SK-N-SH treated with all-trans-retinoic acid at 6 μM for 48 hours (cell line): ENCODE measurements around the gene RAB11FIP4.

ENCODE experiments used
- ATAC-seq: fragments of 200-7000 bp; cut with Tn5 transposase; 3 replicates; pipeline ENCODE4 v1.9.1; 2020; ENCODE audit warnings: mild to moderate bottlenecking, moderate library complexity
- BACH2 ChIP-seq: fragments of 250-450 bp; sonication (Bioruptor Pico); IDR thresholded peaks from 2 replicates; pipeline ENCODE4 v1.9.0; 2021; ENCODE audit warnings: mild to moderate bottlenecking, borderline replicate concordance
- CREB5 ChIP-seq: fragments of 250-450 bp; sonication (Bioruptor Pico); IDR thresholded peaks from 2 replicates; pipeline ENCODE4 v1.5.1; 2020; ENCODE audit warnings: low read depth, mild to moderate bottlenecking, moderate library complexity
- CSDC2 ChIP-seq: fragments of 250-450 bp; sonication (Bioruptor Pico); IDR thresholded peaks from 2 replicates; pipeline ENCODE4 v1.5.0; 2020; ENCODE audit warnings: mild to moderate bottlenecking, moderate library complexity
- CSRNP3 ChIP-seq: fragments of 250-450 bp; sonication (Bioruptor Pico); IDR thresholded peaks from 2 replicates; pipeline ENCODE4 v1.5.1; 2021; ENCODE audit warnings: mild to moderate bottlenecking, moderate library complexity
- ESRRG ChIP-seq: fragments of 250-450 bp; sonication (Bioruptor Pico); IDR thresholded peaks from 2 replicates; pipeline ENCODE4 v1.6.1; 2021; ENCODE audit warnings: mild to moderate bottlenecking
- GLIS3 ChIP-seq: fragments of 250-450 bp; sonication (Bioruptor Pico); IDR thresholded peaks from 2 replicates; pipeline ENCODE4 v1.5.0; 2020; ENCODE audit warnings: mild to moderate bottlenecking, moderate library complexity
- ISL1 ChIP-seq: fragments of 250-450 bp; sonication (Bioruptor Pico); IDR thresholded peaks from 2 replicates; pipeline ENCODE4 v2.1.2; 2022; ENCODE audit warnings: mild to moderate bottlenecking, moderate library complexity
- OSR1 ChIP-seq: fragments of 250-450 bp; sonication (Bioruptor Pico); IDR thresholded peaks from 2 replicates; pipeline ENCODE4 v1.8.0; 2022; ENCODE audit warnings: moderate library complexity, mild to moderate bottlenecking, inconsistent platforms
- PATZ1 ChIP-seq: fragments of 250-450 bp; sonication (Bioruptor Pico); IDR thresholded peaks from 2 replicates; pipeline ENCODE4 v1.8.0; 2020; ENCODE audit warnings: mild to moderate bottlenecking, moderate library complexity, borderline replicate concordance
- POU6F1 ChIP-seq: fragments of 250-450 bp; sonication (Bioruptor Pico); IDR thresholded peaks from 2 replicates; pipeline ENCODE4 v1.8.0; 2021; ENCODE audit warnings: low read depth, mild to moderate bottlenecking, moderate library complexity, borderline replicate concordance
- PPARA ChIP-seq: fragments of 250-450 bp; sonication (Bioruptor Pico); IDR thresholded peaks from 2 replicates; pipeline ENCODE4 v1.5.0; 2020; ENCODE audit warnings: mild to moderate bottlenecking, borderline replicate concordance
- RARB ChIP-seq: fragments of 250-450 bp; sonication (Bioruptor Pico); IDR thresholded peaks from 2 replicates; pipeline ENCODE4 v1.8.0; 2021; ENCODE audit warnings: mild to moderate bottlenecking, moderate library complexity
- SNAI2 ChIP-seq: fragments of 250-450 bp; sonication (Bioruptor Pico); IDR thresholded peaks from 2 replicates; pipeline ENCODE4 v1.5.0; 2020; ENCODE audit warnings: mild to moderate bottlenecking, moderate library complexity
- TCF4 ChIP-seq: fragments of 250-450 bp; sonication (Bioruptor Pico); IDR thresholded peaks from 2 replicates; pipeline ENCODE4 v1.8.0; 2021; ENCODE audit warnings: mild to moderate bottlenecking, moderate library complexity, borderline replicate concordance
- TSHZ2 ChIP-seq: fragments of 250-450 bp; sonication (Bioruptor Pico); IDR thresholded peaks from 2 replicates; pipeline ENCODE4 v1.5.0; 2020; ENCODE audit warnings: mild to moderate bottlenecking, moderate library complexity
- ZC3H10 ChIP-seq: fragments of 250-450 bp; sonication (Bioruptor Pico); IDR thresholded peaks from 2 replicates; pipeline ENCODE4 v1.5.1; 2021; ENCODE audit warnings: mild to moderate bottlenecking, moderate library complexity
- ZFP3 ChIP-seq: fragments of 250-450 bp; sonication (Bioruptor Pico); IDR thresholded peaks from 2 replicates; pipeline ENCODE4 v1.5.0; 2020; ENCODE audit warnings: mild to moderate bottlenecking, moderate library complexity
- ZFP30 ChIP-seq: fragments of 450-650 bp; formaldehyde crosslinking; IDR thresholded peaks from 2 replicates; pipeline ENCODE4 v1.5.0; 2022; ENCODE audit warnings: mild to moderate bottlenecking, moderate library complexity
- ZNF565 ChIP-seq: fragments of 450-650 bp; formaldehyde crosslinking; conservative IDR thresholded peaks from 2 replicates; pipeline ENCODE4 v1.5.0; 2020; ENCODE audit warnings: low read depth, mild to moderate bottlenecking, moderate library complexity
- ZNF70 ChIP-seq: fragments of 450-650 bp; formaldehyde crosslinking; IDR thresholded peaks from 2 replicates; pipeline ENCODE4 v1.5.0; 2020; ENCODE audit warnings: mild to moderate bottlenecking, moderate library complexity
- ZNF8 ChIP-seq: fragments of 450-650 bp; formaldehyde crosslinking; IDR thresholded peaks from 2 replicates; pipeline ENCODE4 v1.5.0; 2020; ENCODE audit warnings: mild to moderate bottlenecking, moderate library complexity

Gene RAB11FIP4

GRCh38 chr17:31374094-31374447, 17.4 kb upstream of the RAB11FIP4 start (continued):
- TF ChIP-seq CSRNP3 (CRISPR knock-in tag) = no peak
- TF ChIP-seq, all 23 proteins: peak for 0

- ATAC-seq = no peak
- TF ChIP-seq CSRNP3 (CRISPR knock-in tag) (no peak), ZFP30 (CRISPR knock-in tag) (no peak), CSDC2 (CRISPR knock-in tag) (no peak), OSR1 (no peak), BACH2 (CRISPR knock-in tag) (no peak), ZNF70 (CRISPR knock-in tag) (no peak), SNAI2 (CRISPR knock-in tag) (no peak), ZNF565 (no peak), POU6F1 (CRISPR knock-in tag) (no peak), PATZ1 (CRISPR knock-in tag) (no peak), ZNF8 (CRISPR knock-in tag) (no peak), RARB (no peak), PPARA (CRISPR knock-in tag) (no peak), ZFP3 (no peak), TCF4 (CRISPR knock-in tag) (no peak), ISL1 (no peak), TSHZ2 (CRISPR knock-in tag) (no peak), ESRRG (CRISPR knock-in tag) (no peak), GLIS3 (CRISPR knock-in tag) (no peak)
Measured at GRCh38 chr17:31374503-31374902, 17.0 kb upstream of the RAB11FIP4 start.

GRCh38 chr17:31378638-31379037, 12.8 kb upstream of the RAB11FIP4 start:
- ATAC-seq = no peak
- TF ChIP-seq ESRRG (CRISPR knock-in tag) (no peak), ZNF8 (CRISPR knock-in tag) (no peak), BACH2 (CRISPR knock-in tag) (no peak), RARB (no peak), ZC3H10 (no peak), ZNF565 (no peak), POU6F1 (CRISPR knock-in tag) (no peak), GLIS3 (CRISPR knock-in tag) (no peak), PATZ1 (CRISPR knock-in tag) (no peak), CREB5 (CRISPR knock-in tag) (no peak), OSR1 (no peak), SNAI2 (CRISPR knock-in tag) (no peak), TCF4 (CRISPR knock-in tag) (no peak)
